Measurements from ENCODE around the gene MACROD2. TPM values are rescaled to one million over a fixed set of nuclear protein-coding genes. Genes with fewer than 3 reads are reported as not detected.

The MACROD2 gene
- total RNA-seq, 1 experiment from 2014 or later = 1.6 TPM

DNA sequence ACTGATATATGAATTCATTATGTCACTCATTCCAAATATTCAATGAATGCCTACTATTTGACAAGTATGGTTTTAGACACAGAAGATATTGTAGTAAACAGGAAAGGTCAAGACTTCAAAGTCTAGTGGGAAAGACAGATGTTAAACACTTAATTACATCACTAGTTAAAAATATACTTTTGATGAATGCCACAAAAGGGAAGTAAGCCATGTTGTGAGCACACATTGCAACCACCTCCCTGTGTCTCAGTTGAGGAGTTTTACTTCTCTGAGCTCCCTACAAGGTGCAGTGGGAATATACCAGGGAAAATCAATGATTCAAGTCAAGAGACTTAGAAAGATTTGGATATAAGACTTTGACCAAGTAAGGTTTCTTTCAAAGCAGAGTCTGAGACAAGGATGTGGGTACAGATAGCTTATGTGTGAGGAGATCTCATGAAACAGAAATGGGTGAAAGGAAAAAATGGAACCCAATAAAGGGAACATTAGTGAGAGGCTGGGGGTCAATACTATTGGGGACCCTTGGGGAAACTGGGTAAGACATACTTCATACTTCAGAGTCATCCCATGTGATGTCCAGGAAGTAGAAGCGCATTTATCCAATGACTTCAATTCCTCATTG, 2074.2 kb downstream of the MACROD2 start:
- Histone ChIP-seq H3T11ph (ENCODE audit: low read length) (no peak overlapping the region), H3K56ac (ENCODE audit: insufficient read length, low read depth, low read length) (no peak overlapping the region), H3K18ac (ENCODE audit: insufficient read length, low read depth, low read length) (no peak overlapping the region), H4K8ac (replicated peaks; ENCODE audit: insufficient read length, low read depth, low read length) (no peak overlapping the region), H3K27me3 (ENCODE audit: insufficient read depth, low read length) (no peaks in the 10 kb centered on the region), H4K20me1 (ENCODE audit: control insufficient read depth, insufficient read depth, insufficient read length) (no peaks in the 10 kb centered on the region), H2BK5ac (ENCODE audit: insufficient read length, low read length) (no peak overlapping the region), H3K9ac (ENCODE audit: extremely low read depth, insufficient read length, low read length) (no peak overlapping the region), H2BK15ac (ENCODE audit: low read depth, low read length) (no peak overlapping the region), H3K9me3 (ENCODE audit: control insufficient read depth, low read depth, low read length) (no peaks in the 10 kb centered on the region), H2AK5ac (ENCODE audit: insufficient read length, low read length) (no peak overlapping the region), H3K4me2 (ENCODE audit: insufficient read depth, insufficient read length, low read length) (no peak overlapping the region), H3K79me2 (ENCODE audit: insufficient read depth, low read length) (no peaks in the 10 kb centered on the region), H2AFZ (ENCODE audit: low read length) (no peak overlapping the region), H3K14ac (ENCODE audit: insufficient read depth, low read length) (no peak overlapping the region), H3K27ac (ENCODE audit: insufficient read length, low read depth, low read length) (no peak overlapping the region), H2BK20ac (ENCODE audit: low read depth, low read length, poor library complexity, severe bottlenecking) (no peak overlapping the region), H3K23ac (ENCODE audit: insufficient read length, low read depth, low read length) (no peak overlapping the region), H3K4ac (ENCODE audit: low read depth, low read length) (no peak overlapping the region), H3K79me1 (ENCODE audit: insufficient read depth, low read depth, low read length, poor library complexity, severe bottlenecking) (no peaks in the 10 kb centered on the region), H2BK12ac (ENCODE audit: insufficient read length, low read depth, low read length) (no peak overlapping the region), H4K5ac (ENCODE audit: insufficient read length, low read depth, low read length) (no peak overlapping the region), H3K23me2 (ENCODE audit: insufficient read length, low read depth, low read length, poor library complexity, severe bottlenecking) (no peaks in the 10 kb centered on the region), H3K4me1 (ENCODE audit: insufficient read depth, low read length) (peaks cover 9% of the 10 kb centered on the region; the same call in 1 of the 2 replicates), H2BK120ac (ENCODE audit: low read depth, low read length, poor library complexity, severe bottlenecking) (no peak overlapping the region), H4K91ac (ENCODE audit: insufficient read length, low read depth, low read length) (no peak overlapping the region)
- peaks cover 0 to 6% (median 0%) of the 10 kb centered on the region in 3 experiments; a peak in 3 of 7 replicates for H3K36me3 Mint-ChIP-seq (ENCODE audit: insufficient read depth in 1 of 3, low read depth in 3 of 3)
- no peaks in the 10 kb centered on the region for H3K27me3 Mint-ChIP-seq (ENCODE audit: low read depth)
- TF ChIP-seq, protein P1, sequence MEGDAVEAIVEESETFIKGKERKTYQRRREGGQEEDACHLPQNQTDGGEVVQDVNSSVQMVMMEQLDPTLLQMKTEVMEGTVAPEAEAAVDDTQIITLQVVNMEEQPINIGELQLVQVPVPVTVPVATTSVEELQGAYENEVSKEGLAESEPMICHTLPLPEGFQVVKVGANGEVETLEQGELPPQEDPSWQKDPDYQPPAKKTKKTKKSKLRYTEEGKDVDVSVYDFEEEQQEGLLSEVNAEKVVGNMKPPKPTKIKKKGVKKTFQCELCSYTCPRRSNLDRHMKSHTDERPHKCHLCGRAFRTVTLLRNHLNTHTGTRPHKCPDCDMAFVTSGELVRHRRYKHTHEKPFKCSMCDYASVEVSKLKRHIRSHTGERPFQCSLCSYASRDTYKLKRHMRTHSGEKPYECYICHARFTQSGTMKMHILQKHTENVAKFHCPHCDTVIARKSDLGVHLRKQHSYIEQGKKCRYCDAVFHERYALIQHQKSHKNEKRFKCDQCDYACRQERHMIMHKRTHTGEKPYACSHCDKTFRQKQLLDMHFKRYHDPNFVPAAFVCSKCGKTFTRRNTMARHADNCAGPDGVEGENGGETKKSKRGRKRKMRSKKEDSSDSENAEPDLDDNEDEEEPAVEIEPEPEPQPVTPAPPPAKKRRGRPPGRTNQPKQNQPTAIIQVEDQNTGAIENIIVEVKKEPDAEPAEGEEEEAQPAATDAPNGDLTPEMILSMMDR (conservative IDR thresholded peaks at IDR 0.05) = no peak
- H3K4me3 Mint-ChIP-seq = no peak overlapping the region
- DNase-seq = no peak
- peaks cover 19 to 22% of the 10 kb centered on the region in 2 experiments for H3K4me1 Mint-ChIP-seq
- peaks cover 0 to 9% of the 10 kb centered on the region in 2 experiments; a peak in 4 of 5 replicates for H3K9me3 Mint-ChIP-seq
- no peak overlapping the region for H3K27ac Mint-ChIP-seq
- no CpG with 5 or more reads among the region's 1 CpG for WGBS (ENCODE audit: extremely low coverage, insufficient read length, low lambda C conversion rate)

Data from H9 (cell line).